Measurements from ENCODE around the gene POLR3K.
"Not testable (repeated sequence)": the region's sequence is repeated elsewhere in the genome, so short reads cannot be mapped to it uniquely, and the experiment has no call there.

Gene POLR3K

GRCh38 chr16:42069-42457, 11.3 kb downstream of the POLR3K start:
- no peak for DNase-seq

DNA sequence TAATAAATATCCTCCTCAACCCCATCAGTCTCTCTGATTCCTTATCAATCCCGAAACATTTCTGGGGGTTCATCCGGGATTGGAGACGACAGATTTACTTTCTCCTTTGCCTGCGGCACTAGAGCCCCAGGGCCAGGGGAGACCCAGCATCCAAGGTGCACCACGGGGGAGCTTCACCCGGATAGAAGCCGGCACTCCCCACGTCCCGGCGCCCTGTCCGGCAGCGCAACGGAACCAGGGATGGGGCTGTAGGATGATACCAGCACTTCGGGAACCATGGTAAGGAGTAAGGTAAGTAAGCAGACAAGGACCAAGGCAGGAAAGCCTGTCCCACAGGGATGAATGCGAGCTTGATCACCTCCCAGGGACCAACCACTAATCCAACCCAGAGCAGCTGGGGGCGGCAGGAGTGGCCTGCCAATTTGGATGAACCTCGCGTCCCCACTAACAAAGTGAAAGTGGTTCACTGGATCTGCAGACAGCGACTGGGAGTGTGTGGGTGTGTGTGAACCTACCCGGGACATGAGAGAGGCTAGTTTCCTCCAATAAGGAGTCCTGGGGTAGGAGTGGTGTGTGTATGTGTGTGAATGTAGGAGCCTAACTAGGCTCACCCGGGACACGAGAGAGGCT, 11.9 kb downstream of the POLR3K start:
- no peak for DNase-seq

DNA sequence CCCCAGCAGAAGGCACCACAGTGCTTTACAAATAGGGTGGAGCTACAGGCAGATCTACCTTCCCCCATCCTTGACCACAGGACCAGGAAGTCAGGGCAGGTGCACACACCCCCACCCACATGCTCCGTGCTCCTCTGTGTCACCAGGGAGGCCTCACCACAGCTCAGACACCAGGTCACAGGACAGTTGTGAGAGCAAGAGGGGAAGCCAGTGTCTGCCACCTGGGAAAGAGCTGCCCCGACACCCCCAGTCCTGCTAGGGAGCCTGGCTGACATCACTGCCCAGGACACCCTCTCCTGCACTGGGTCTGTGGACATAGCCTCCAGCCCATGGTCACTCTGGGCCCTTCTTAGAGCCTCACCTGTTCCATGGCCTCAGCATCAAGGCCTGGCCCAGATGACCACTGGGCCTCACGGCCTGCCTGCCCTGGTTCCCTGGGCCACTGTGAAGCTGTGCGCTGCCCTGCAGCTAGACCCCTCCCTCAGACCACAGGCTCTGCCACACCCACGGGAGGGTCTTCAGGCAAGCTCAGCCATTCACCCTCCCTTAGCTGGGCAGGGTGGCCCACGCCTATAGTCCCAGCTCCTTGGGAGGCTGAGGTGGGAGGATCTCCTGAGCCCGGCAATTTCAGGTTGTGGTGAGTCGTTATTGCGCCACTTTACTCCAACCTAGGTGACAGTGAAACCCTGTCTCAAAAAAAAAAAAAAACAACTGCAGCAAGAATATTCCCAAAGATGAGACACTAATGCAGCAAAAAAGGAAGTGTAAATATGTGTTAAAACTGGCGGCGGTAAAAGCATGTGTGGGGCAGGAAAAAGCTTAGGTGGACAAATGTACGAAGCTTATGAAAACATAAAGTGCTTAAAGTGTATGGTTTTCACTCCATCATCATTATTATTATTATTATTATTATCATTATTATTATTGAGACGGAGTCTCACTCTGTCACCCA, 14.2 kb downstream of the POLR3K start:
- DNase-seq = peak; percentile 29

DNA sequence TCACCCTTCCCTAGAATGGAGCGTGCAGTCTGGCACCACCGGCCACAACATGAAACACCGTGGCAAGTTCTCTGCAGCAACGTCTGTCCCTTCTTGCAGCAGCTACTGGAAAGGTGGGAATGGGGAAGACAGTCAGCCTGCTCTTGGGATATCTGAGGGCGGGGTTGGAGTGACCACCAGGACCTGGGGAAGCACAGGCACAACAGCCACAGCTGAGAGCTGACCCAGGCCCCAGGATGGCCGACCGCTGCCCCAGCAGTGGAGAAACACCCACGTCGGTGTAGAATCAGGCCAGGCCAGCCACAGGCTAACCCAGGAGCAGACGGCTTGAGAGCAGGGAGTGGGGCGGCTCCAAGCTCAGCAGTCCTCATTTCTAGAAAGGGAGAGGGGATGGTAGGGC, 15.2 kb downstream of the POLR3K start:
- DNase-seq = not testable (repeated sequence)

DNA sequence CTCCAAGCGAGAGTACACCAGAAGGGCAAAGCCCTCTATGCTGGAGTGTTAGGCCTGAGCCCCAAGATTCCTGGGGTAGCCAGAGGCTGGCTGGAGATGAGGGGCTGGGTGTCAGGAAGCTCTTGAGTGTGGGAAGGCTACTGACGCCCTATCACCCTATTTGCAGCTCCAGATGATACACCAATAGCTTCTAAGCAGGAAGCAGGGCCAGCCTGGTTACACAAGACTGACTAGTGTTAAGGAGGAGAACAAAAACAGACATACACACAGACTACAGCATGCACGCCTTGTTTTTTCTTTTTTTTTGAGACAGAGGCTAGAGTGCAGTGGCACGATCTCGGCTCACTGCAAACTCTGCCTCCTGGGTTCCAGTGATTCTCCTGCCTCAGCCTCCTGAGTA, 15.9 kb downstream of the POLR3K start:
- no peak for DNase-seq

DNA sequence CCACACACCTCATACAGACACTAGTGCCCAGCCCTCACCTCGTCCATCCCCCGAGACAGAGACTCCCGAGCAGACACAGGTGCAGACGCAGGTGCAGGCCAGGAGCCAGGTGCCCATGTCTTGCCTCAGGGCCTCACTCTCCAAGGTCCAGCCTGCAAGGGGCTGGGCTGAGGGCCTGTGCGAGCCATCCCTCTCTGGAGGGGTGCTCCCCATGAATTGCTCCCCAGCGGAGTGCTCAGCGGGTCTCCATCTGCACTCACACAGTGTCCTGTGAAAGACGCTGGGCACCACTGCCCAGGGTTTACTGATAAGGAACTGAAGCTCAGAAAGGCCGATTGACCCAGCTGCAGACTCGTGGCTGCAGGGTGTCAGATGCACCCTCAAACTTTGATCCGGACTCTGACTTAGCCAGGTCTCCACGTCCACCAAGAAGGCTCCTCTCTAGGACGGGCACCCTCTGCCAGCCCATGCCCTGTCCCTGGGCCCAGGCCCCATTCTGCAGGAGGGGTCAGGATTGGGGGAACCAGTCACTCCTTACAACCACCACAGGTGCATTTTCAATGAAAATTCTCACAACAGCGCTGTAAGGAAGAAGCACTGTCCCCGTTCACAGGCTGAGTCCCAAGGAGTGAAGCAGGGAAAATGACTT, 16.9 kb downstream of the POLR3K start:
- no peak for DNase-seq

GRCh38 chr16:35678-36305, 17.6 kb downstream of the POLR3K start:
- DNase-seq = no peak

GRCh38 chr16:35011-35677, 18.3 kb downstream of the POLR3K start:
- no peak for DNase-seq

GRCh38 chr16:34648-34987, 18.8 kb downstream of the POLR3K start:
- no peak for DNase-seq

DNA sequence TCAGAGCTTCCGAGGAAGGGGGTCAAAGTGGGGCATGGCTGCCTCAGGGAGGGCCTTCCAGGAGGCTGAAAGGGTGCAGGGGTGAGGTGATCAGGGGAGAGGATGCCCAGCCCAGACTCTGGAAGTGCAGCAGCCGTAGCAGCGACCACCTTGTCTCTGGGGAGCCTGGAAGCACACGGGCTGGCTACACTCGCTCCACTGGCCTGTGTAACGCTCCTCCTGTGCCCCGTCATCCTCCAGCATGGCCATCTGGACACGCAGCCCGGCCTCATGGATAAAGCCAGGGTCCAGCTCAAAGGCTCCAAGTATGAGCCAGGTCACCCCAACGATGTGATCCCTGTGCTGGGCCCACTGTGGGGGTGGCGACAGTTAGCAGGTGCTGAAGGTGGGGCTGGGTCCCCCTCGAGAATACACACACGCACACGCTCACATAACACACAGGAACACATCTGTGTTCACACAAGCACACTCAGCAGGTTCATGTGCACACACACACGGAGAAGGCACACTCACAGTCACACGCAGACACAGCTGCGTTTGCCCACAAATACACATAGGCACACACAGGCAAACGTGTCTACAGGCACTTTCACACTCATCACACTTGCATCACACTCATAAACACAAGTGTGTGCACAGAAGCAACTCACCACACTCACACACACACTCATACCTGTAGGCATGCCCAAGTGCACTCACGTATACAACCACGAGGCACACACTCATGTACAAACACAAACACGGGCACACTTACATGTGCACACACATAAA, 19.3 kb downstream of the POLR3K start:
- DNase-seq = no peak

GRCh38 chr16:33154-33876, 20.1 kb downstream of the POLR3K start:
- not testable (repeated sequence) for DNase-seq

DNA sequence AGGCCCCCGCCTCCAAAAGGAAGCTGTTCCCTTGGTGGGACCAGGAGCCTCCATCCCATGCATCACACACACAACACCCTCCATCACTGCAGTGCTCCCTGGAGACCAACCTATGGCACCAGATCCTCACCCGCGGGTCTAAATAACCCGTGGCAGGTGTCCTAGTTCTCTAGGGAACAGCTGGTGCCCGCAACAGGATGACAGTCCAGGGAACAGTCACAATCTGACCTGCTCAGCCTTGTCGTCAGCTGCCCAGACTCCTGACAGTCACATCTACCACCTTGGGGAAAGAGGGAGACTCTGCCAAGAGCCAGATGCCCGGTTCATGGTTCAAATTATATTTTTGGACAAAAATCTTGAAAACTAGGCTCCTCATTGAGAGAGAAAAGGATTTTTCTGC, 22.8 kb downstream of the POLR3K start:
- not testable (repeated sequence) for DNase-seq

- DNase-seq = not testable (repeated sequence)
These were observed 27.5 kb downstream of the POLR3K start for GRCh38 chr16:25926-26348.

- not testable (repeated sequence) for DNase-seq
These were observed 29.3 kb downstream of the POLR3K start for GRCh38 chr16:24151-24550.

DNA sequence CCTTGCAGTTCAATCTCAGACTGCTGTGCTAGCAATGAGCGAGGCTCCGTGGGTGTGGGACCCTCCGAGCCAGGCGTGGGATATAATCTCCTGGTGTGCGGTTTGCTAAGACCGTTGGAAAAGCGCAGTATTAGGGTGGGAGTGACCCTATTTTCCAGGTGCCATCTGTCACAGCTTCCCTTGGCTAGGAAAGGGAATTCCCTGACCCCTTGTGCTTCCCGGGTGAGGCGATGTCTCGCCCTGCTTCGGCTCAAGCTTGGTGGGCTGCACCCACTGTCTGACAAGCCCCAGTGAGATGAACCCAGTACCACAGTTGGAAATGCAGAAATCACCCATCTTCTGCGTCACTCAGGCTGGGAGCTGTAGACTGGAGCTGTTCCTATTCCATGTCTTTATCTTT, 32.5 kb downstream of the POLR3K start:
- DNase-seq = not testable (repeated sequence)

- DNase-seq = not testable (repeated sequence)
These were observed 36.2 kb downstream of the POLR3K start for GRCh38 chr16:17062-17765.

- peak; percentile 86 for DNase-seq
These were observed 42.6 kb downstream of the POLR3K start for GRCh38 chr16:10772-11171.

DNA sequence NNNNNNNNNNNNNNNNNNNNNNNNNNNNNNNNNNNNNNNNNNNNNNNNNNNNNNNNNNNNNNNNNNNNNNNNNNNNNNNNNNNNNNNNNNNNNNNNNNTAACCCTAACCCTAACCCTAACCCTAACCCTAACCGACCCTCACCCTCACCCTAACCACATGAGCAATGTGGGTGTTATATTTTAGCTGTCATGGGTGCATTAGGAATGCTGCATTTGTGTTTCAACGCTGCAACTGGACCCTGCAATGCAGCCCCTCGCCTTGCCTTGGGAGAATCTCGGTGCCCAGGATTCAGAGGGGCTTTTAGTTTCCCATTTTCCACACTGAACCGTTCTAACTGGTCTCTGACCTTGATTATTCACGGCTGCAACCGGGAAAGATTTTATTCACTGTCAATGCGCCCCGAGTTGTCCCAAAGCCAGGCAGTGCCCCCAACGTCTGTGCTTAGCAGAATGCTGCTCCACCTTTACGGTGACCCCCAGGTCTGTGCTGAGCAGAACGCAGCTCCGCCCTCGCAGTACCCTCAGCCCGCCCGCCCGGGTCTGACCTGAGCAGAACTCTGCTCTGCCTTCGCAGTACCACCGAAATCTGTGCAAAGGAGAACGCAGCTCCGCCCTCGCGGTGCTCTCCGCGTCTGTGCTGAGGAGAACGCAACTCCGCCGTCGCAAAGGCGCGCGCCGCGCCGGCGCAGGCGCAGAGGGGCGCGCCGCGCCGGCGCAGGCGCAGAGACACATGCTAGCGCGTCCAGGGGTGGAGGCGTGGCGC, 43.3 kb downstream of the POLR3K start:
- DNase-seq = no peak

Data from activated naive CD4-positive, alpha-beta T cell treated with anti-CD3 and anti-CD28 coated beads, Interleukin-2, amount 50 U/mL, for 16 hours (primary cell).